Fibroblast of lung (primary cell): ENCODE data around the gene PVALB. TPM values are rescaled to one million over a fixed set of nuclear protein-coding genes. Genes with fewer than 3 reads are reported as not detected.

ENCODE experiments used
- DNase-seq, 2 donors: peaks; one replicate each; pipeline versions ENCODE4 v3.0.0 to v3.0.0-alpha.2; 2010; ENCODE audit warnings: low read depth in 2 of 2
- H2AFZ ChIP-seq: 2 replicates; pipeline ENCODE4 v1.5.1; 2012; ENCODE audit warnings: low read length, control low read depth, inconsistent platforms
- H3K27ac ChIP-seq: 2 replicates; pipeline ENCODE4 v1.5.1; 2011; ENCODE audit warnings: low read length, control low read depth; ENCODE audit not compliant: insufficient read depth
- H3K27me3 ChIP-seq: 2 replicates; pipeline ENCODE4 v1.5.1; 2011; ENCODE audit warnings: mild to moderate bottlenecking, low read length; ENCODE audit not compliant: control insufficient read depth, insufficient read depth
- H3K36me3 ChIP-seq: 2 replicates; pipeline ENCODE4 v1.5.1; 2011; ENCODE audit warnings: low read length; ENCODE audit not compliant: control insufficient read depth, insufficient read depth
- H3K4me1 ChIP-seq: 2 replicates; pipeline ENCODE4 v1.5.1; 2011; ENCODE audit warnings: low read length; ENCODE audit not compliant: control insufficient read depth, insufficient read depth; ENCODE audit errors: extremely low read depth
- H3K4me2 ChIP-seq: 2 replicates; pipeline ENCODE4 v1.5.1; 2011; ENCODE audit warnings: low read length, control low read depth; ENCODE audit not compliant: insufficient read depth; ENCODE audit errors: extremely low read depth
- H3K4me3 ChIP-seq, 4 experiments: fragments of 200-600 bp in 1 of 4; sonication (generic) in 1 of 4; replicated peaks in 1 of 4; 2 replicates each; pipeline ENCODE4 v1.5.1; 2011 to 2016; ENCODE audit warnings: low read length in 4 of 4, low read depth in 3 of 4, mild to moderate bottlenecking in 3 of 4, control low read depth in 2 of 4, inconsistent platforms in 1 of 4, mixed read lengths in 1 of 4; ENCODE audit not compliant: insufficient read depth in 1 of 4; ENCODE audit errors: control extremely low read depth in 1 of 4
- H3K79me2 ChIP-seq: 2 replicates; pipeline ENCODE4 v1.5.1; 2012; ENCODE audit warnings: mild to moderate bottlenecking, low read length, inconsistent platforms; ENCODE audit not compliant: control insufficient read depth, insufficient read depth
- H3K9ac ChIP-seq: 2 replicates; pipeline ENCODE4 v1.5.1; 2011; ENCODE audit warnings: mild to moderate bottlenecking, low read length, control low read depth; ENCODE audit not compliant: insufficient read depth
- H3K9me3 ChIP-seq: 2 replicates; pipeline ENCODE4 v1.5.1; 2012; ENCODE audit warnings: low read depth, low read length; ENCODE audit not compliant: control insufficient read depth, insufficient read depth
- H4K20me1 ChIP-seq: 2 replicates; pipeline ENCODE4 v1.5.1; 2011; ENCODE audit warnings: low read length; ENCODE audit not compliant: control insufficient read depth, insufficient read depth; ENCODE audit errors: extremely low read depth
- CTCF ChIP-seq, 2 donors: IDR thresholded peaks in 1 of 2; conservative IDR thresholded peaks in 1 of 2; 1 replicate in 1 of 2; 2 replicates in 1 of 2; pipeline ENCODE4 v1.5.1; 2011 to 2012; ENCODE audit warnings: low read length in 2 of 2, control low read depth in 1 of 2, inconsistent platforms in 1 of 2, low read depth in 1 of 2, mild to moderate bottlenecking in 1 of 2
- EZH2 ChIP-seq: IDR thresholded peaks from 2 replicates; pipeline ENCODE4 v1.5.1; 2012; ENCODE audit warnings: low read length, control low read depth, mild to moderate bottlenecking; ENCODE audit errors: missing control alignments
- polyA minus RNA-seq: library from RNA; depleted of rRNA, polyadenylated mRNA; stranded (reverse); fragments of >200 nt; gene quantifications from 2 replicates; pipeline ENCODE4 v1.2.3, GENCODE V29; 2011; ENCODE audit warnings: low replicate concordance
- polyA plus RNA-seq, 2 donors: library from polyadenylated mRNA; depleted of rRNA in 1 of 2; stranded (reverse) in 1 of 2; unstranded in 1 of 2; fragments of >200 nt; gene quantifications; 2 replicates each; pipeline ENCODE4 v1.2.1, GENCODE V29; 2011 to 2012; ENCODE audit warnings: missing spikeins in 1 of 2
- total RNA-seq: library from RNA; depleted of rRNA; stranded (reverse); fragments of >200 nt; gene quantifications from 2 replicates; pipeline ENCODE4 v1.2.1, GENCODE V29; 2014

The PVALB gene
- total RNA-seq: not detected in 2 replicates
- not detected in 2 replicates for polyA plus RNA-seq
- polyA plus RNA-seq (2012): not detected in 2 replicates
- polyA minus RNA-seq: not detected in 2 replicates

- Histone ChIP-seq H3K27ac (no peak within 1 kb of the TSS), H3K79me2 (no peaks in the 10 kb centered on the region), H3K9me3 (no peaks in the 10 kb centered on the region), H4K20me1 (no peaks in the 10 kb centered on the region), H3K4me3 (no peak within 1 kb of the TSS), H3K4me2 (no peak within 1 kb of the TSS), H3K36me3 (no peaks in the 10 kb centered on the region), H3K27me3 (peaks cover 38% of the 10 kb centered on the region), H2AFZ (no peak within 1 kb of the TSS), H3K4me1 (no peaks in the 10 kb centered on the region), H3K9ac (no peak within 1 kb of the TSS)
- TF ChIP-seq CTCF (conservative IDR thresholded peaks at IDR 0.05 in 1 of 2, IDR thresholded peaks at IDR 0.05 in 1 of 2; ENCODE audit: low read depth in 1 of 2, low read length in 2 of 2) (no peak), EZH2 (peak; percentile 82)
- peak; percentile 22 to 29 for DNase-seq
Observed at GRCh38 chr22:36816636-36817524, at the start of gene PVALB. PVALB (minus strand) TSS chr22:36817035; CDS start chr22:36817005, 30 bp downstream.

GRCh38 chr22:36865346-36865745 lies 48.5 kb upstream of the PVALB start:
- no peak overlapping the region for H3K27ac ChIP-seq
- no peaks in the 10 kb centered on the region for H3K9me3 ChIP-seq
- H3K79me2 ChIP-seq: no peaks in the 10 kb centered on the region
- H3K9ac ChIP-seq: no peak overlapping the region
- H4K20me1 ChIP-seq: no peaks in the 10 kb centered on the region
- no peaks in the 10 kb centered on the region for H3K4me1 ChIP-seq
- no peaks in the 10 kb centered on the region for H3K27me3 ChIP-seq
- no peak overlapping the region for H2AFZ ChIP-seq
- H3K4me2 ChIP-seq: no peak overlapping the region
- H3K4me3 ChIP-seq: no peak overlapping the region
- peak in 1 of 2 donors; percentile 10 for DNase-seq
- H3K36me3 ChIP-seq: no peaks in the 10 kb centered on the region
- no peak for TF ChIP-seq CTCF (conservative IDR thresholded peaks at IDR 0.05 in 1 of 2, IDR thresholded peaks at IDR 0.05 in 1 of 2; ENCODE audit: low read depth in 1 of 2, low read length in 2 of 2)
- TF ChIP-seq EZH2: no peak

GRCh38 chr22:36864454-36865215 lies 47.8 kb upstream of the PVALB start:
- no peak for DNase-seq
- H3K9me3 ChIP-seq: no peaks in the 10 kb centered on the region
- no peaks in the 10 kb centered on the region for H3K27me3 ChIP-seq
- TF ChIP-seq EZH2 (no peak), CTCF (conservative IDR thresholded peaks at IDR 0.05 in 1 of 2, IDR thresholded peaks at IDR 0.05 in 1 of 2; ENCODE audit: low read depth in 1 of 2, low read length in 2 of 2) (no peak)
- H4K20me1 ChIP-seq: no peaks in the 10 kb centered on the region
- H3K4me1 ChIP-seq: no peaks in the 10 kb centered on the region
- no peak overlapping the region for H3K9ac ChIP-seq
- no peak overlapping the region for H3K27ac ChIP-seq
- no peak overlapping the region for H2AFZ ChIP-seq
- H3K4me3 ChIP-seq: no peak overlapping the region
- no peak overlapping the region for H3K4me2 ChIP-seq
- H3K36me3 ChIP-seq: no peaks in the 10 kb centered on the region
- no peaks in the 10 kb centered on the region for H3K79me2 ChIP-seq
